Kidney glomerular epithelial cell (primary cell): ENCODE measurements around the gene TRIM64C.
"Not testable (repeated sequence)": the region's sequence is repeated elsewhere in the genome, so short reads cannot be mapped to it uniquely, and the experiment has no call there.

Source experiments
- DNase-seq: peaks from one replicate; lab custom pipeline; 2025; lab: John Stamatoyannopoulos, UW

The TRIM64C gene, protein sequence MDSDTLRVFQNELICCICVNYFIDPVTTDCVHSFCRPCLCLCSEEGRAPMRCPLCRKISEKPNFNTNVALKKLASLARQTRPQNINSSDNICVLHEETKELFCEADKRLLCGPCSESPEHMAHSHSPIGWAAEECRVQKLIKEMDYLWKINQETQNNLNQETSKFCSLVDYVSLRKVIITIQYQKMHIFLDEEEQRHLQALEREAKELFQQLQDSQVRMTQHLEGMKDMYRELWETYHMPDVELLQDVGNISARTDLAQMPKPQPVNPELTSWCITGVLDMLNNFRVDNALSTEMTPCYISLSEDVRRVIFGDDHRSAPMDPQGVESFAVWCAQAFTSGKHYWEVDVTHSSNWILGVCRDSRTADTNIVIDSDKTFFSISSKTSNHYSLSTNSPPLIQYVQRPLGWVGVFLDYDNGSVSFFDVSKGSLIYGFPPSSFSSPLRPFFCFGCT

DNA sequence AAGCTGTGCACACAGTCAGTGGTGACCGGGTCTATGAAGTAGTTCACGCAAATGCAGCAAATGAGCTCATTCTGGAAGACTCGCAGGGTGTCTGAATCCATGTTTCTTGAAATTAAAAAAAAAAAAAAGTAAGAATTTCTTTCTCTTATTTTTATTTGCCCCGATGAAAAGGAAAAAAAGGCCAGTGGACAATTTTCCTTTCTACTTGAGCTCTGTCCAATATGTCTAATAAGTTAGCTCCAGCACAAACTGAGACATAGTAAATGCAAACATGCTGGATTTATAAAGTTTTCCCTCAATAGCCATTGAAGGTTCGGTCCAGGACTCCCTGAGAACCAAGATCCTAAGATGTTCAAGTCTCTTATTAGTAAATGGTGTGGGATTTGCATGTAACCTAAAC, at the start of gene TRIM64C:
TSS of gene TRIM64C (minus strand) at position 101 of the 400 bp plus-strand sequence. CDS start at position 101, 0 bp downstream.
- not testable (repeated sequence) for DNase-seq

DNA sequence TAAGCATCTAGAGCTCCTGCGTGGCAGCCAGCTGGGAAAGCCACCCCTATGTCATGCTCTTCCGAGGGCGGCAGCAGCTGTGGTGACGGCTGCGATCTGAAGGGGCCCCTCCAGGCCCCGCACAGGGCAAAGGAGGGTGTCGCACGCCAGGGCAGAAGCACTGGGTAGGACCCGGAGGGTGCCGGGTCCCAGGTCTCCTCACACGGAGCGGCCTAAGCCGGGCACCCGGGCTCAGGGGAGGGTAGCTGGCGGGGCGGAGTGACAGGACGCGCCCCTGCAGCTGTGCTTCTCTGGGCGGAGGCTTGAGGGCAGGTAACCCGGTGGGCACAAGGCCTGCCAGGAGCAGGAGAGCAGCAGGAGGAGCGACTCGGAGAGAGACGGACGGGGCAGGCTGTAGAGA, 43.4 kb upstream of the TRIM64C start:
- DNase-seq: not testable (repeated sequence)

- not testable (repeated sequence) for DNase-seq
Measured at GRCh38 chr11:49069897-49070296, 11.0 kb upstream of the TRIM64C start.

GRCh38 chr11:49049821-49050220, 9.1 kb downstream of the TRIM64C start:
- not testable (repeated sequence) for DNase-seq

GRCh38 chr11:49048229-49048628, 10.7 kb downstream of the TRIM64C start:
- not testable (repeated sequence) for DNase-seq

- DNase-seq: not testable (repeated sequence)
Measured at GRCh38 chr11:49028523-49028922, 30.4 kb downstream of the TRIM64C start, which contains the start of gene TRIM49B. TSS of gene TRIM49B (plus strand) at chr11:49028823. CDS start at chr11:49031600, 2,777 bp downstream.
